ENCODE measurements around the gene SLC26A4.
"Not testable (repeated sequence)": the region's sequence is repeated elsewhere in the genome, so short reads cannot be mapped to it uniquely, and the experiment has no call there.

The SLC26A4 gene

DNA sequence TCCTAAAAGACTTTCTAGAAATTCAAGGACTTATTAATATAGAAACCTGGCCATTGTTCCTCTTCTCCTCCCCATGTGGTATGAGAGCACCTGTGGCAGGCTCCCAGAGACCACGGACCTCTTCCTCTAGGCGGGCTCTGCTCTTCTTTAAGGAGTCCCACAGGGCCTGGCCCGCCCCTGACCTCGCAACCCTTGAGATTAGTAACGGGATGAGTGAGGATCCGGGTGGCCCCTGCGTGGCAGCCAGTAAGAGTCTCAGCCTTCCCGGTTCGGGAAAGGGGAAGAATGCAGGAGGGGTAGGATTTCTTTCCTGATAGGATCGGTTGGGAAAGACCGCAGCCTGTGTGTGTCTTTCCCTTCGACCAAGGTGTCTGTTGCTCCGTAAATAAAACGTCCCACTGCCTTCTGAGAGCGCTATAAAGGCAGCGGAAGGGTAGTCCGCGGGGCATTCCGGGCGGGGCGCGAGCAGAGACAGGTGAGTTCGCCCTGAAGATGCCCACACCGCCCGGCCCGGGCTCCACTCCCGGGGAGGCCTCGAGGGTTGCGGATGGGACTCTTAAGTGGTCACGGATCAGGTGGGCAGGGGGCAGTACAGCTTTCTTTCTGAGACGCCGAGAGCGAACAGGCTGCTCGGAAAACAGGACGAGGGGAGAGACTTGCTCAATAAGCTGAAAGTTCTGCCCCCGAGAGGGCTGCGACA, at the start of gene SLC26A4:
Gene SLC26A4, plus strand, starts transcription at position 448 of the 700 bp plus-strand sequence. CDS start 814 bp downstream, outside the sequence.
- peak; percentile 7 to 27 for DNase-seq

DNA sequence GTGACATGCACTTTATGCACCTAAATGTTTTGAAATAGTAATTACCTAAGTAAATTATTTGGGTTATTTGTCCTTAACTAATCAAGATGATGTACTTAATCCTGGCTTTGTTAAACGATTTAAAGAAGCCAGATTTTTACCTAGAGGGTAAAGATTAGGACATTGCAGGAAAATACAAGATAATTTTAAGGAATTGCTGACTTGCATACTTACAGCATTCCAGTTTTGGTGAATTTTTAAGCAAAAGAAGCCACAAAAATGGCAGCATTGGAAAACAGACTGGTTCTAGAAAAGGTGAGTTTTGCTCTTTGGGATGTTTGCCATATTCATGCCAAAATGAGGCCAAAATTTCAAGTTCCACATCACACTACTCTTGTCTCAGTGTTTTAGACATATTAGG, 47.2 kb upstream of the SLC26A4 start:
- no peak for DNase-seq

DNA sequence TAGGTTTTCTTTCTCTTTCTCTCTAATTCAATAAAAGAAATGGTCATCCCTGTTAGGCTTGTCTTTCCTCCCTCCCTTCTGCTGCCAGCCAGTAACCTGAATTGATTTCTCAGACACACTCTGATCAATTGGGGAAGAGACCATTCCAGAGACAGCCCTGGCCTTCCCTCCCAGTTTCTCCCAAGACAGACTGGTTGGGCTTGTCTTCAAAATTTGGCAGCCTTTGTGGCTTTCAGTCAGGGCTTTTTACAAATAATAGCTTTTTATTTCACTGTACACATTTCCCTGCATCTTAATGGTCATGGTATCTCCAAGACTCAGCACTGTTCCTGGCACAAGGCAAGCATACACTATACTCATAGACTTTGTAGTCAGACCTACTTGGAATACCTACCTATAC, 46.7 kb upstream of the SLC26A4 start:
- DNase-seq, result no peak

DNA sequence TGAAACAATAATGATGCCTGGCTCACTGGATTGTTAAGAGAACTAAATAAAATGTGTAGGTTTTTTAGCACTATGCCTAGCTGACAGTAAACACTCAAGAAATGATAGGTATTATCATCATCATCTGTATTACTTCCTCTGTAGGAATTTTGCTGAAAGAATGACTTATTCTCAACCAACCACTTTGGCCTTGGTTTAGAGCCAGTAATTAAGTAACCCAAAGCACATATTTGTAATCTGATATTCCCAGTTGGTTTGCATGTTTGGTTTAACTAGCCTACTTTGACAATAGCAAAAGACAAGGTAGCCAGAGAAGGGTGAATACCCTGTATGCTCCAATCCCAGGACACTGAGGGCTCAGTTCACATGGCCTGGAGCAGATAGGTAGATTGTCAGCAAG, 46.2 kb upstream of the SLC26A4 start:
- no peak for DNase-seq

DNA sequence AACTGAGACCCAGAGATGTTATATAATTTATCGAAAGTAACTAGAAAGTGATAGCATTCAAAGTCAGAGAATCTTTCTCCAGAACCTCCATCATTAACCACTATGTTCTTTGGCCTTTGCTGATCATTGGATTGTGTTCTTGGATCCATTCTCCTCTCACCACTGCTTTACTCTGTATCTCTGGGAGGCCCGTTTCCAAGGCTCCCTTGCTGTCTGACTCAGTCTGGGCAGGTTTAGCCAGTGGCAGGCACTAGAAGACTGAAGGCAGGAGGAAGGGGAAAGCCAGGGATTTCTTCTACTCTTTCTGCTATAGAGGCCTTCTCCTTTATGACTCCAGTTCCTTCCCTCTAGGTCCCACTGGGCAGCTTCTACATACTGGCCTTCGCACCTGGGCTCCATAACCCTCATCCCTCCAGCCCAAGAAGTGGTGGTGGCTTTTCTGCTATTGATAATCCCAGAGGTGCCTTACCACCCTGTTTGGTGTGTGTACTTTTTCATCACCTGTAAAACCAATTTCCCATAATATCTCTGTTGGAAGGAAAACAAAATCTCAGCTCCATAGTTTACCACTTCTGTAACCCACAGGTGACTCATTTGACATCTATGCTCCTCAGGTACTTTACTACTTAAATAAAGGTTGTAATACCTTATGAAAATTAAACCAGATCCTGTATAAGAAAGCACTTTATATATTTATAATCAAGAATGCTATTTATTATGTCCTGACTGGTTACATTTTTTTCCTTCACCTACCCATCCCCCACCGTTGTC, 44.5 kb upstream of the SLC26A4 start:
- no peak for DNase-seq

DNA sequence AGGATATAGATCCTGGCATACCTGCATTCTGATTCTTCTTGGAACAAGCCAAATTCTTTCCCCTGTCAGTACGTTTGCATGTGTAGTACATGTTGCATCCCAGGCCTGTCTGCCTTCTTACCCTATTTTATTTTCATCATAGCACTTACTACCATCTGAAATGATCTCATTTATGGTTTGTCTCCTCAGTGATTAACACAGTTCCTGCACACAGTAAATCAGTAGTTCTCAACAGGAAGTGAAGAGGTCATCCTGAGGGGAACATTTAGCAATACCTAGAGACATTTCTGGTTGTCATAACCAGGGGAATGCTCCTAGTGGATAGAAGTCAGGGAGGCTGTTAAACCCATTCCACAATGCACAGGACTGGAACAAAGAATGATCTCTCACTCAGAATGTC, 38.2 kb upstream of the SLC26A4 start:
- DNase-seq, result no peak

DNA sequence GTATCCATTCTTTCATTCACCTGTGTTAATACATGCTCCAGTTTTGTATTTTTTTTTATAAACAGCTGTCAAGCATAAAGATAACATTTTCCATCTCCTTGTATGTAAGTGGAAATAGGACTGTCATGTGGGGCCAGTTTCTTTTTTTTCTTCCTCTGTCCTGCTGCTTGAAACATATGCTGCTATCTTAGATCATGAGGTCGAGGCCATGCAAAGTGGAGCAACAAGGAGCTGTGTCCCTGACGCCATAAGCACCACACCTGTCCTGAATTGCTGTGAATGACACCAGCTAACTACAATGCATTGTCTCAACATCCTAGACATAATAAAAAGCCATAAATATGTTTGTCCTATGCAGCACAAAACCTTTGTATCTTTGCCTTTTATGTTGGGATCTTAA, 37.7 kb upstream of the SLC26A4 start:
- DNase-seq, result no peak

DNA sequence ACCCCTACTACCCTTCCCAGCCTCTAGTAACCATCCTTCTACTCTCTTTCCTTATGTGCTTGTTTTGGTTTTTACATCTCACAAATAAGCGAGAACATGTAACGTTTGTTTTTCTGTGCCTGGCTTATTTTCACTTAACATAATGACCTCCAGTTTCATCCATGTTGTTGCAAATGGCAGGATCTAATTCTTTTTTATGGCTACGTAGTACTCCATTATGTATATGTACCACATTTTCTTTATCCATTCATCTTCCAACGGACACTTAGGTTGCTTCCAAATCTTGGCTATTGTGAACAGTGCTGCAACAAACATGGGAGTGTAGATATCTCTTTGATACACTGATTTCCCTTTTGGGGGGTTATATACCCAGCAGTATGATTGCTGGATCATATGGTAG, 33.6 kb upstream of the SLC26A4 start:
- DNase-seq, result no peak

DNA sequence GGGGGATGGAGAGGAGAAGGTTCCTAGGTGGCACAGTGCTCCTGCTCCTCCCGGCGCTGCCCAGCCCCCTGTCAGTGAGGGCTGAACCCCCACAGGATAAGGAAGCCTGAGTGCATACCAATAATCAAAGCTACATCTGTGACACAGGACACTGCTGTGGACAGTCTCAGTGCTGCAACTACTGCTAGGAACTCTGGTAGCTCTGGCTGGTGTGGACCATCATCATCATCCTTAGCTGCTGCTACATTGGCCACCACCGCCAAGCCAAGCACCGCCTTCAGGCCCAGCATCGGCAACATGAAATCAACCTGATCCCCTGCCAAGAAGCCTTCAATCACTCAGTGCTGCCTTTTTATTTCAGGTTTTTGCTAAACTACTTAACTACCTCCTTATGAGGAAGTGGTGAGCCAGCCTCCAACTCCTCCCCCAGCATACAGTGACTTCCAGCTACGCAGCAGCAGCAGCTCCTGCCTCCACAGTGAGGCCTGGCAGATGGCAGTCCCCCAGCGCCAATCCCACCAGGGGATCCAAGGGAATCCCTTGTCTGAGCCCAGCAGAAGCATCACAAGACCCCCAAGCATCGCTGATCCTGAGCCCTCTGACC, 32.1 kb upstream of the SLC26A4 start:
- DNase-seq, result no peak

DNA sequence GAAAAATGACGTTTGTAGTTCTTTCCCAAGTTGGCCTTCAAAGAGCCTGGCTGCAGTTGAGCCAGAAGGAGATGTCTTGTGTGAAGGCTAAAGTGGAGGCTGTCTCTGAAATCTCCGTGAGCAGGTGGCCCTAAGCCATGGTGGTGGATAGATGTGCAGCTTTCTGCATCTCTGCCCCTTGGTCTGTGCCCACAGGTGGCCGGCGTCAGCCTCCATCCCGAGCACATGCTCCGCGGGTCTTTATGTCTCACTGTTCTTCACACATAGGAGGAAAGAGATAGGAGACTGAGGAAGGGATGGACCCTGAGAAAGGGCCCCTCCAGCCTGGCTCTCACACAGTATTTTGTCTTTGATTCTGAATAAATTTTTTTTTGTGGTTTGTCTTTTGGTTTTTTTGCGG, 30.3 kb upstream of the SLC26A4 start:
- no peak for DNase-seq

DNA sequence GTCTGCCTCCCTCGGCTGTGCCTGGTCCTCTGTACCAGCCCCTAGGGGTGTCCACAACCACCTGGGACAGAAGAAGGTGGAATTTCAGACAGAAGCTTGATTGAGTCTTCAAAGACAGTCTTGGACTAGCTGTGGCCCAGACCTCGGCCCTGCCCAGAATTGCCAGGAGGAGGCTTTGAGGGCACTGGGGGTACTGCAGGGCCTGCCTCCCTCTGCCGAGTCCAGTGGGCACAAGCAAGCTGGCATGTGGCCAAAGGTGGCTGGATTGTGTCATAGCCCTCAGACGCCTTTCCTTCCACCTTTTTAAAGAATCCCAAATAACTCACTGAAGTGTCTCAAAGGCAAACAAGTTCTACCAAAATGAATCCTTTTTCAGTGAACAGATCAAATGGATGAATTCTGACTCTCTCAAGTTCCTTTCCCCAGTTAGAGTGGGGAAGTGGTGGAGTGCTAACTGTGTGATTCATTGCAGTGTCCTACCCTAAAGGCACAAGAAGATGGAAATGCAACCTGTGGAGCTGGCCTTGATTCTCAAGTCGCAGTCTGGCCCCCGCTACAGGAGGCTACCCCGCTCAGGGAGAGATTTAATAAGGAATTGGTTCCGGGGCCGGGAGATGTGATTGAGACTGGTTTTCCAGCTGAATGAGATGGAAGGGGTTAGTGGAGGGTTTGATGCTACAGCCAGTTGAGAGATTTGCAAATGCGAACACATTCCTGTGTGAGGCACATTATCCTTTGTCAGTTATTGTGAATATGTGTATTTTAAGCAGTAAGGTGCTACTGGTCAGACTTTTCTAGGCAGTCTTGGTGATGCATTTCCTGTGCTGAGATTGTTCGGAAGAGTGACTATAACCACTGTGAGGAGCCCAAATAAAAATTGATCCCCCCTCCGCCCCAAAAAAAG, 28.8 kb upstream of the SLC26A4 start:
- DNase-seq, result no peak

DNA sequence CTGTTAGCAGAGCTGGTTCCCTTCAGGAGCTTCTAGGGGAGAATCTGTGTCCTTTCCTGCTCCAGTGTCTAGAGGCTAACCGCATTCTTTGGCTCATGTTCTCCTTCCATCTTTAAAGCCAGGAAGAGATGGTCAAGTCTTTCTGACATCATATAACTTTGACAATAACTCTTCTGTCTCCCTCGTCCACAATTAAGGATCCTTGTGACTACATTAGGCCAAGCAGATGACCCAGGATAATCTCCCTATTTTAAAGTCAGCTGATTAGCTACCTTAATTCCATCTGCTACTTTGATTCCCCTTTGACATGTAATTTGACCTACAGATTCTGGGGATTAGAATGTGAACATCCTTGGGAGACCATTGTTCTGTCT, 28.1 kb upstream of the SLC26A4 start:
- DNase-seq, result no peak

DNA sequence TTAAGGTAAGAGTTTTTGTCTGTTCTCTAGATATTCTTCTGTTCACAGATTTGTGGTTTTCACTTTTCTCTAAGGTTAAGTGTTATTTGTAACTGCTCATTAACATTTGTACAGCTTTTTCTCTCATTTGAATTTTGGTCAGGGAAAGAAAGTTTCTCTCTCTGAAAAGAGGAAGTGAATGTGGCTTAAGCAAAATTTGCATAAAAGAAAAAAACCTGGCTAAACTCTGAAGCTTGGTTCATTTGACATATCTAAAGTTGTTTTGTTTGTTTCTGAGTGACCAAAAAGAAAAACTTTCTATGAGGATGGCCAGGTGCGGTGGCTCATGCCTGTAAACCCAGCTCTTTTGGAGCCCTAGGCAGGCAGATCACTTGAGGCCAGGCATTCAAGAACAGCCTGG, 22.0 kb upstream of the SLC26A4 start:
- no peak for DNase-seq

DNA sequence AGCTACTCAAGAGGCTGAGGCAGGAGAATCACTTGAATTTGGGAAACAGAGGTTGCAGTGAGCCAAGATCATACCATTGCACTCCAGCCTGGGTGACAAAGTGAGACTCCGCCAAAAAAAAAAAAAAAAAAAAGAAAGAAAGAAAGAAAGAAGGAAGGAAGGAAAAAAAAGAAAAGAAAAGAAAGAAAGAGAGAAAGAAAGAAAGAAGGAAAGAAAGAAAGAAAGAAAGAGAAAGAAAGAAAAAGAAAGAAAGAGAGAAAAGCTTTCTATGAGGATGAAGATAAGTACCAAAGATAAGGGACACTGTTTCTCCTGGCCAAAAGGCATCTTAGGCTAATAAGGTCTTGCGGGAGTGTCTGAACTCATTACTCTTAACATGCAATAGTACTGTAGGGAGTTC, 21.6 kb upstream of the SLC26A4 start:
- DNase-seq, result not testable (repeated sequence)

DNA sequence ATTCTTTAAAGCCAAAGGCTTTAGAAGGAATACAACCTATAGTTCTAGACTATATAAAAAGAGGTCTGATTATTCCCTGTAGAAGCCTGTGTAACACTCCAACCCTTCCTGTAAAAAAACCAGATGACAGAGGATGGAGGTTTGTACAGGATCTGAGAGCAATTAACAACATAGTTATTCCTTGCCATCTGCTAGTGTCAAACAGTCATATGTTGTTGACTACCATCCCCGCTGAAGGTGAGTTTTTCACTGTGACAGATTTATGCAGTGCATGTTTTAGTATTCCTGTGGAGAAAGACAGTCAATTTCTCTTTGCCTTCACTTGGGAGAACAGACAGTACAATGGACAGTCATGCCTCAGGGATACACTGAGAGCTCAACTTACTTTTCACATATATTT, 19.0 kb upstream of the SLC26A4 start:
- DNase-seq, result no peak

DNA sequence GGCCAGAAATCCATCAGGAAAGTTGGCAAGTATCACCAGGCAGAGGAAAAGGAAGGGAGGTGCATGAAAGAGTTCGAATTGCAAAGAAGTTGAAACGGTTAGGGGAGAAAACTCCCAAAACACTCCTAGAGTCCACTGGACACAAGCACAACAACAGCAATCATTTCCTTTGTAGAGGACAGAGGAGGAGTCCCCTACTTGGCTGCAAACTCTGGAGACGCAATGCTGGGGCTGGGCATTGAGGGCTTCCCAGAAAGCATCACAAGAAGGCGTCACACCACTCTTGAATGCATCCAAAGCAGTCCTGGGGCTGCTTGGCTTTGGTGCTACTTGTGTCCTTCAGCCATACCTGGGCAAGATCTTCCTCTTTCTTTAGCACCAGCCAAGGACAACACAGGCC, 18.1 kb upstream of the SLC26A4 start:
- no peak for DNase-seq

DNA sequence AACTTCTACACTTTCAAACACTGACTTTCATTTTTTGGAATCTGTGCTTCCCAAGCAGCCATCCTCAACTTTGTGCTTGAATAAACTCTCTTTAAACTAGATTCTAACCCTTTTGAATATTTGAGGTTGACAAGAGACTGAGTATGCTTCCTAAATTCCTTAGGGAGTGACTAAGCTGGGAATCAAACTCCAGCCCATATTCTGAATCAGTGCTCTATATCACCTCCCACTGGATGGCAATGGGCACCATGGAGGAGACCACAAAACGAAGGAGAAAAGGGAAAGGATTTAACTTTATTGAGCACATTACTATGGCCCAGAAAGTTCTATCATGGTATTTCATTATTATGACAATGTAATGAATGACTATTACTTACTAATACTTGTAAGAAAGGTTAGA, 17.2 kb upstream of the SLC26A4 start:
- DNase-seq, result no peak

DNA sequence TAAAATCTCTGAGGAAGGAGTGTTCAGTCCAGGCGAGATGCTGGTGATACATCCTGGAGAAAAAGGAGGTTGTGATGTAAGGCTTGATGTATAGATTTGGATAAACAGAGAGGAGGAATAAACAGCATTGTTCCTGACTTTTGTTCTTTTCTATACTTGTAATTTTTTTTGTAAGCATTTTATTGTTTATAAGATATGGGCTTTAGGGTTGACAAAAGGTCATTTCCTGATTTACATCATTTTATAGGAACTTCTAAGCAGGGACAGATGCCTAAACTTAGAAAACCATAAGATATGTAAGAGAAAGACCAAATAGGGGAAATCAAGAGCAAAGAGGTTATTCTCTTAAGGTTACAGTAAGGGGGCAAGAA, 16.7 kb upstream of the SLC26A4 start:
- DNase-seq, result no peak

DNA sequence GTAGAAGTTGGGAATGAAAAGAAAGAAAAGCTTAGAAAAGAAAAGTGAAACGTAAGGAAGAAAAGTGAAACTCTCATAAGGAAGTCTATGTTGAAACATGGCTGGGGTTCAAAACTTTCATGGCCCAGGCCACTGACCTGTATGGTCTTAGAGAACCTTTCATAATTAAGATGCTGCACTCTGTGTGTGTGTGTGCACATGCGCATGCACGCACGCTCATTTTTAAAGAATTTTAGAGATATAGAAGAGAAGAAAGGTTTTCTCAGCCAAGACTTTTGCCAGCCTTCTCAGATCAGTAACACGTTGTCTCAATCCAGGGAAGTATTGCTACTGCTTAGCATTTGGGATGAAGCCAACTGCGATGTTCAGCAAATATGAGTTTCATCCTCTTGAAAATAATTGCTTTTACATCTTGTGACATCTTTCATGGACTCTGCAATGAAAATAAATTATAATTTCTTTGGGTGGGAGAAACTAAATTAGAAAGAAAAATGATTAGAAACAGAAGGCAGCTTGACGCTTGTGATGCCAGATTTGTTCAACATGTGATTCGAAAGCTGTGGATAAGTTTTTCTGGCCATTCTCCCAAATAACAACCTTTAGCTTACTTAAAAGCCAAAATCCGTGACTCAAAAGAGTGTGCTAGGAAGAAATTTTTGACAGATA, 16.2 kb upstream of the SLC26A4 start:
- DNase-seq, result no peak

DNA sequence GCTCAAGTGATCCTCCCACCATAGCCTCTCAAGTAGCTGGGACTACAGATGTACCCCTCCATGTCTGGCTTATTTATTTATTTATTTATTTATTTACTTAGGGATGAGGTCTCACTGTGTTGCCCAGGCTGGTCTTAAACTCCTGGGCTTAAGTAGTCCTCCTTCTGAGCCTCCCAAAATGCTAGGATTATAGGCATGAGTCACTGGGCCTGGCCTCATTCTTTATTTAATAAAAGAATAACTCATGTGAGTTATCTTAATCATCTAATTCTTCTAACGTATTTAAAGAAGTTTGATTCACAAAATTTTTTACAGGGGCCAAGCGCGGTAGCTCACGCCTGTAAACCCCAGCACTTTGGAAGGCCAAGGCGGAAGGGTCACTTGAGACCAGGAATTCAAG, 8.0 kb upstream of the SLC26A4 start:
- no peak for DNase-seq

DNA sequence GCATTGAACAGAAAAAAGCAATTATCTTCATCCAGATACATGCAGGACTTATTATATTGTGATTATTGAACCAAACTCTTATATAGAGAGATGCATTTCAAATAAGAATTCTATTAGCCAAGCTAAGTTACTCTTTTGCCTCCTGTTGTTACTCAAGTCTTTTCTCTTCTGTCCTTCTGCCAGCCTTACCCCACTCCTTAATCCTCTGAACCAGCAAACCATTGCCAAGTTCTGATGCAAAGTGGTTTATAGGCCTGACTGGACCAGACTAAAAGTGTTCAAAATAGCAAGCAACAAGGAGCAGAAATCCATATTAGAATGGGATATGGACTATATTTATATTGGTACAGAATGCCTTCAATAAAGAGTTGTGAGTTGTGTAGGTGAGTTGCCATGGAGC, 2.2 kb upstream of the SLC26A4 start:
- no peak for DNase-seq

DNA sequence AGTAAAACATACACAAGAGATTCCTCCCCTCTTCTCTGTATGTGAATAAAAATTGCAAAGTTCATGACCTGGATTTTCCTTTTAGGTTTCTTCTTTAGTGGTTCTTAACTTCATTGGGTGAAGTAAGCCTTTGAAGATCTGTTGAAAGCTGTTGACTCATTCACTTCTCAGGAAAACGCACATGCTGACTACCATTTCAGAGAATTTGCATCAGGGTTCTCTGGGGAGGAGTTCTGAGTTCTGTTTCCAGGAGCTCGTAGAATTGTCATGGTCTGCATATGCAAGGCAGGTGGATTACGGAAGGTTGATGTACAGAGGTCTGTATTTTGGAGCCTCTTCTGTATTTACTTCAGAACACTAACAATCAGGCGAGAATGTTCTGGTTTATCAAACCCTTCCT, 962 bp upstream of the SLC26A4 start:
- peak; percentile 13 to 64 for DNase-seq
